Astrocyte of the cerebellum (primary cell): Measurements from ENCODE around the gene PPP1R12A.
"Not testable (repeated sequence)": the region's sequence is repeated elsewhere in the genome, so short reads cannot be mapped to it uniquely, and the experiment has no call there.

Experiments
- DNase-seq: peaks from one replicate; pipeline ENCODE4 v3.0.0-alpha.2; 2011; ENCODE audit warnings: low read depth
- H3K4me3 ChIP-seq: 2 replicates; pipeline ENCODE4 v1.5.1; 2011; ENCODE audit warnings: mild to moderate bottlenecking, low read depth, low read length, moderate library complexity
- in situ Hi-C: cut with HindIII; loops from 2 replicates; pipeline ENCODE4 v1.10.0; 2017; ENCODE audit warnings: low sequenced_read_pairs
- TF ChIP-seq, protein P1 (sequence below): IDR thresholded peaks from 2 replicates; pipeline ENCODE4 v1.5.1; 2012; ENCODE audit warnings: low read length, low read depth, moderate library complexity, mild to moderate bottlenecking; ENCODE audit errors: missing control alignments

The PPP1R12A gene

DNA sequence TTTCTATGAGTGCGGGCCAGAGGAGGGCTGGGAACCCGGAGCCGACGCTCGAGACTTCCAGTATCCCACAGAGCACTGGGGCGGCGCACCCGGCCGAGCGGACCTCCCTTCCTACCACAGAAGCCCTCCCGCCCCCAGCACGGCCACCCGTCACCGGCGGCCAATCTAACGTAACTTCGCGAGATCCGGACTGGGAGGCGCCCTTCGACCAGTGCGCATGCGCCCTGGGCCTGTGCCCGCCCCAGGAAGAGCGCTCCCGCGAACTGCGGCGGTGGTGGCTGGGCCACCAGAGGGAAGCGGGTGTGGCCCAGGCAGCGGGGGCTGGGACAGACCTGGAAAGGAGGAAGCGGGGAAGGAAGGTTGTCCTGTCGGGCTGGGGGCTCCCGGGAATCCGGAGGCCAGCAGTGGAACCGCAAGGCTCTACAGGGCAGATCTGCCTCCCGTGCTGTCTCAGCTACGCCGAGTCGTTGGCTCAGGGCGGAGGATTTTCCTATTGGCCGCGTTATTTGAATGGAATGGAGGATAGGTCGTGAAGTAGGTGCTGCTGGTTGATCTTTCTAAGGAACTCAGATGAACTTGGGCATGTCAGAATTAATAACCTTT lies at the start of gene PPP1R12A:
Gene PPP1R12A, minus strand, starts transcription at position 77 of the 603 bp plus-strand sequence. CDS start 166 bp downstream, outside the sequence.
- DNase-seq: peak; percentile 95
- in situ Hi-C loops: no loop called here
- H3K4me3 ChIP-seq: peak within 1 kb of the TSS; percentile 92
- TF ChIP-seq, protein P1, sequence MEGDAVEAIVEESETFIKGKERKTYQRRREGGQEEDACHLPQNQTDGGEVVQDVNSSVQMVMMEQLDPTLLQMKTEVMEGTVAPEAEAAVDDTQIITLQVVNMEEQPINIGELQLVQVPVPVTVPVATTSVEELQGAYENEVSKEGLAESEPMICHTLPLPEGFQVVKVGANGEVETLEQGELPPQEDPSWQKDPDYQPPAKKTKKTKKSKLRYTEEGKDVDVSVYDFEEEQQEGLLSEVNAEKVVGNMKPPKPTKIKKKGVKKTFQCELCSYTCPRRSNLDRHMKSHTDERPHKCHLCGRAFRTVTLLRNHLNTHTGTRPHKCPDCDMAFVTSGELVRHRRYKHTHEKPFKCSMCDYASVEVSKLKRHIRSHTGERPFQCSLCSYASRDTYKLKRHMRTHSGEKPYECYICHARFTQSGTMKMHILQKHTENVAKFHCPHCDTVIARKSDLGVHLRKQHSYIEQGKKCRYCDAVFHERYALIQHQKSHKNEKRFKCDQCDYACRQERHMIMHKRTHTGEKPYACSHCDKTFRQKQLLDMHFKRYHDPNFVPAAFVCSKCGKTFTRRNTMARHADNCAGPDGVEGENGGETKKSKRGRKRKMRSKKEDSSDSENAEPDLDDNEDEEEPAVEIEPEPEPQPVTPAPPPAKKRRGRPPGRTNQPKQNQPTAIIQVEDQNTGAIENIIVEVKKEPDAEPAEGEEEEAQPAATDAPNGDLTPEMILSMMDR: peak; percentile 5

DNA sequence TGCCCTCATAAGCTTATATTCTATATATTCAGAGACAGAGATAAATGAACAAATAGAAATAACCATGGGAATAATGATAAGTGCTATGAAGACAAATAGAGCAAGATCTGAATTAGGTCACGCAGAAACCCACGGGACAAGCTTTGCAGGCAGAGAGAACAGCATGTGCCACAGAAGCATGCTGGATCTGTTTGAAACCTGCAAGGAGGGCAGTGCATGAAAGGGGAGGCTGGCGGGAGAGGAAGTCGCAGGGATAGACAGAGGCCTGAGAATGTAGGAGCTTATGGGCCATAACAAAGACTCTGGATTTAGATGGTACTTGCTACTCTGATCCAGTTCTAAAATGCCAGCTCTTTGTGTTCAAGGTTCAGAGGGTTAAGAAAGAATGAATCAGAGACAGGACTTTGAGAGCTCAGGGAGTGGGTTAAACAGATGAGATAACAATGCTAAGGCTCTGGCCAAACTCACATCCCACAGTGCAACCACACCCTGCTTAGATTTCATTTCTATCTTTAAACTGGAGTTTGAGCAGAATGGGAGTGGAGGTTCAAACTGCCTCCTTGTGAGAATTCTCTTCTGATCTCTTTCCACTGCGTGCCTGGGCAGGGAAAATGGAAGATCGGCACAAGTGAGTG lies 49.2 kb upstream of the PPP1R12A start:
- no peak overlapping the region for H3K4me3 ChIP-seq
- in situ Hi-C loops: no loop called here
- TF ChIP-seq, protein P1: no peak
- DNase-seq: no peak

DNA sequence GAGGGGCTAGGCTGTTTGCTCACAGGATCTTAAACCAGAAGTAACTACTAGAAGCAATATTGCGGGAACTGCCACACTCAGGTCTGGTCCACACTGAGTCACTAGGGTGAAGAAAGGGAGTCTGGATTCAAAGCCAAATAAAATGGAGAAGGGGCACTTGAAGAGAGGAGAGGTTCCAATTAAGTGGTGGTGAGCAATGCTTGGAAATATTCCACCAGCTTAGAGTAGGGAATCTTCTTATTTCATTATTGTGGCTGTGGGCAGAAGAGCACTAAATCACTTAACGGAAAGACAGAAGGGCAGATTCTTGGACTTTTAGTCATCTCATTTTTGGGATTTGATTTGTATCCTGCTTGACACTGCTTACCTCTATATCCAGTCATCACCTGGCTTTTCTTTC lies 48.6 kb upstream of the PPP1R12A start:
- TF ChIP-seq, protein P1: no peak
- no peak overlapping the region for H3K4me3 ChIP-seq
- in situ Hi-C loops: no loop called here
- DNase-seq: peak; percentile 70

- in situ Hi-C loops: no loop called here
- DNase-seq: no peak
- TF ChIP-seq, protein P1: no peak
- no peak overlapping the region for H3K4me3 ChIP-seq
Observed at GRCh38 chr12:79982086-79983062, 47.5 kb upstream of the PPP1R12A start.

GRCh38 chr12:79978692-79979091 lies 43.8 kb upstream of the PPP1R12A start:
- in situ Hi-C loops: no loop called here
- H3K4me3 ChIP-seq: no peak overlapping the region
- DNase-seq: no peak
- TF ChIP-seq, protein P1: no peak

DNA sequence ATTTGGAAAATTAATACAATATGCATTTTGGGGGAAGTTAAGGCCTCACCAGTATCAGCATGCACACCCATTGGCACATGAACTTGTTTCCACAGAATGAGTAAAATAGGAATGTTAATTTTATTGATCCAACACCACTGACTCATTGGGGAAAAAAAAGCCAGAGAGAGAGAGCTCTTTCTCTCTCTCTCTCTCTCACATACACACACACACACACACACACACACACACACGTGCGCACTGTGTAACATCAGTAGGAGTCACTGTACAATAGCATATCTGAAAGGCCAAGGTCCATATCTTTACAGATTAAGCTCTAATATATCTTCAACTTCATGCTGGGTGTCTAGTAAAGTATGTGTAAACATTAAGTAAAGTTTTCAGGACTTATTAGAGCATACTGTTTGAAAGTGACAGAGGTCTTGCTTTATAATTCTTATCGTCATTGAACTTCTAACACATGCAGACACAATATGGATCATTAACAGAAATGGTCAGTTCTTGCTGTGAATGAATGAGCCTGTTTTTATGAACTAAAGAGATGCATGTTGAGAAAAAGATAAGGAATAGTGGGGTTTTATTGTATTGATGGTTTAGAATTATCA lies 43.1 kb upstream of the PPP1R12A start:
- in situ Hi-C loops, DNase-seq, H3K4me3 ChIP-seq: not testable (repeated sequence)
